Colonic mucosa (tissue), 4 donors: ENCODE results near the gene NTN1. TPM values are rescaled to one million over a fixed set of nuclear protein-coding genes. Genes with fewer than 3 reads are reported as not detected.

Experiments
- DNase-seq: peaks from one replicate; pipeline ENCODE4 v3.0.0-alpha.2; 2020
- H3K27ac ChIP-seq: fragments of 200-600 bp; one replicate; pipeline ENCODE4 v1.8.0; 2021
- H3K27me3 ChIP-seq: fragments of 200-600 bp; one replicate; pipeline ENCODE4 v1.8.0; 2021
- H3K36me3 ChIP-seq: fragments of 200-600 bp; one replicate; pipeline ENCODE4 v1.8.0; 2021
- H3K4me1 ChIP-seq: fragments of 200-600 bp; one replicate; pipeline ENCODE4 v1.8.0; 2021; ENCODE audit warnings: mild to moderate bottlenecking
- H3K4me3 ChIP-seq: fragments of 200-600 bp; one replicate; pipeline ENCODE4 v1.8.0; 2021
- H3K9ac ChIP-seq, 2 donors: one replicate each; pipeline ENCODE4 v1.7.0; 2013; ENCODE audit warnings: control low read depth in 2 of 2, low read depth in 2 of 2, low read length in 2 of 2
- H3K9me3 ChIP-seq: fragments of 200-600 bp; one replicate; pipeline ENCODE4 v1.8.0; 2021
- CTCF ChIP-seq: fragments of 200-600 bp; IDR thresholded peaks from one replicate; pipeline ENCODE4 v1.8.0; 2022; ENCODE audit warnings: antibody characterized with exemption, mild to moderate bottlenecking
- intact Hi-C: fragments of 100-400 bp; cut with DNase I; formaldehyde crosslinking; loops from one replicate; pipeline ENCODE4 v1.14.1; 2022
- total RNA-seq, 2 donors: library from RNA; stranded (reverse); fragmentation: NEBNext Ultra II Directional in 1 of 2; extraction: Animal tissue kit (Norgen Biotek cat#: 25700) in 1 of 2; gene quantifications; one replicate each; pipeline ENCODE4 v1.2.1, GENCODE V29; 2021
- donor health status: healthy.
- donor health status: DM: no; HTN: no; CAD: no.
- donor health status: DM: no; HTN: no; CAD: no.

NTN1 gene
- total RNA-seq, 2 donors from 2014 or later, result 2.1 to 5.5 TPM

- no peak for DNase-seq
Observed at GRCh38 chr17:9009096-9009495, 12.2 kb upstream of the NTN1 start.

GRCh38 chr17:9009737-9010136 lies 11.6 kb upstream of the NTN1 start:
- TF ChIP-seq CTCF, result no peak
- Histone ChIP-seq H3K4me1 (no peaks in the 10 kb centered on the region), H3K9ac (no peak overlapping the region), H3K27me3 (peaks cover 10% of the 10 kb centered on the region), H3K4me3 (no peak overlapping the region), H3K27ac (no peak overlapping the region), H3K36me3 (no peaks in the 10 kb centered on the region), H3K9me3 (no peaks in the 10 kb centered on the region)
- no peak for DNase-seq
- intact Hi-C loops, result loop anchor here (10.0 kb wide), 1 partner anchor 145 kb away; no protein-coding TSS in a partner anchor

More at GRCh38 chr17:9009096-9009495, 12.2 kb upstream of the NTN1 start:
- Histone ChIP-seq H3K9me3 (no peaks in the 10 kb centered on the region), H3K27ac (no peak overlapping the region), H3K4me3 (no peak overlapping the region), H3K4me1 (no peaks in the 10 kb centered on the region), H3K27me3 (peaks cover 17% of the 10 kb centered on the region), H3K36me3 (no peaks in the 10 kb centered on the region), H3K9ac (no peak overlapping the region)
- TF ChIP-seq CTCF, result no peak
- intact Hi-C loops, result loop anchor here (10.0 kb wide), 1 partner anchor 146 kb away; no protein-coding TSS in a partner anchor

GRCh38 chr17:9011001-9011400 lies 10.3 kb upstream of the NTN1 start:
- no peaks in the 10 kb centered on the region for H3K9me3 ChIP-seq
- no peak overlapping the region for H3K27ac ChIP-seq
- intact Hi-C loops, result no loop called here
- H3K27me3 ChIP-seq, result no peaks in the 10 kb centered on the region
- H3K9ac ChIP-seq, result no peak overlapping the region
- TF ChIP-seq CTCF, result no peak
- no peaks in the 10 kb centered on the region for H3K4me1 ChIP-seq
- DNase-seq, result no peak
- no peaks in the 10 kb centered on the region for H3K36me3 ChIP-seq
- no peak overlapping the region for H3K4me3 ChIP-seq

- TF ChIP-seq CTCF, result no peak
- H3K36me3 ChIP-seq, result no peaks in the 10 kb centered on the region
- no peak for DNase-seq
- no peak overlapping the region for H3K4me3 ChIP-seq
- no peak overlapping the region for H3K27ac ChIP-seq
- peaks cover 20% of the 10 kb centered on the region for H3K27me3 ChIP-seq
- intact Hi-C loops, result no loop called here
- peaks cover 3% of the 10 kb centered on the region for H3K4me1 ChIP-seq
- no peak overlapping the region for H3K9ac ChIP-seq
- H3K9me3 ChIP-seq, result no peaks in the 10 kb centered on the region
Observed at GRCh38 chr17:9016941-9017552, 4.3 kb upstream of the NTN1 start.

- peaks cover 36% of the 10 kb centered on the region for H3K27me3 ChIP-seq
- no peaks in the 10 kb centered on the region for H3K9me3 ChIP-seq
- TF ChIP-seq CTCF, result no peak
- no peak overlapping the region for H3K9ac ChIP-seq
- no peak overlapping the region for H3K4me3 ChIP-seq
- H3K4me1 ChIP-seq, result peaks cover 7% of the 10 kb centered on the region
- no peak overlapping the region for H3K27ac ChIP-seq
- DNase-seq, result no peak
- intact Hi-C loops, result no loop called here
- no peaks in the 10 kb centered on the region for H3K36me3 ChIP-seq
Observed at GRCh38 chr17:9018726-9019125, 2.6 kb upstream of the NTN1 start.
